Small intestine (tissue), 7 donors: ENCODE results near the gene RAC2. TPM values are rescaled to one million over a fixed set of nuclear protein-coding genes. Genes with fewer than 3 reads are reported as not detected.

ENCODE experiments used
- DNase-seq, 2 donors: peaks; one replicate each; pipeline versions ENCODE4 v3.0.0 to v3.0.0-alpha.2; 2013
- FAIRE-seq: peaks from 2 replicates; lab custom pipeline; 2012; peaks lifted over from hg19 to GRCh38; lab: Jason Lieb, UNC
- H3K27ac ChIP-seq, 3 donors: one replicate each; pipeline ENCODE4 v1.5.1; 2013; ENCODE audit warnings: low read length in 2 of 3, mild to moderate bottlenecking in 2 of 3, control low read depth in 1 of 3, inconsistent platforms in 1 of 3, low read depth in 1 of 3, moderate library complexity in 1 of 3
- H3K27me3 ChIP-seq, 3 donors: one replicate each; pipeline ENCODE4 v1.6.1; 2013; ENCODE audit warnings: low read length in 3 of 3, inconsistent platforms in 1 of 3; ENCODE audit not compliant: control insufficient read depth in 3 of 3, insufficient read depth in 3 of 3
- H3K36me3 ChIP-seq, 3 donors: one replicate each; pipeline ENCODE4 v1.6.1; 2013; ENCODE audit warnings: low read length in 3 of 3, inconsistent platforms in 1 of 3, low read depth in 1 of 3, mild to moderate bottlenecking in 1 of 3, moderate library complexity in 1 of 3; ENCODE audit not compliant: control insufficient read depth in 3 of 3, insufficient read depth in 2 of 3
- H3K4me1 ChIP-seq, 3 donors: one replicate each; pipeline ENCODE4 v1.6.1; 2013; ENCODE audit warnings: low read length in 2 of 3, inconsistent platforms in 1 of 3, low read depth in 1 of 3, mild to moderate bottlenecking in 1 of 3, moderate library complexity in 1 of 3; ENCODE audit not compliant: control insufficient read depth in 3 of 3, insufficient read depth in 2 of 3
- H3K4me3 ChIP-seq, 3 donors: one replicate each; pipeline ENCODE4 v1.5.1; 2013; ENCODE audit warnings: low read length in 3 of 3, control low read depth in 1 of 3, inconsistent platforms in 1 of 3, low read depth in 1 of 3, mild to moderate bottlenecking in 1 of 3, moderate library complexity in 1 of 3
- H3K9me3 ChIP-seq, 2 donors: one replicate each; pipeline ENCODE4 v1.6.1; 2013; ENCODE audit warnings: low read depth in 1 of 2, low read length in 1 of 2; ENCODE audit not compliant: control insufficient read depth in 2 of 2, insufficient read depth in 1 of 2
- WGBS, 3 donors: extraction: QIAGEN DNeasy Blood & Tissue Kit; methylation state at CpG; one replicate each; pipeline ENCODE4 v1.1.7; 2013; 5-methylcytosine and 5-hydroxymethylcytosine counted together
- polyA plus RNA-seq, 4 donors: library from polyadenylated mRNA; stranded (reverse) in 3 of 4; unstranded in 1 of 4; fragments of 200-250 nt in 3 of 4; fragments of 120-200 nt in 1 of 4; gene quantifications; one replicate each; pipeline versions ENCODE4 v1.2.1 to v1.2.3, GENCODE V29; 2013
- donor health status: healthy with polysubstance abuse.
- donor health status: control.
- donor health status: control.
- donor health status: Bipolar disorder and iron deficiency.
- donor health status: healthy.

The RAC2 gene
- polyA plus RNA-seq, 4 donors = 12.1 to 41.1 (median 24.8) TPM

GRCh38 chr22:37211866-37212173, 32.2 kb downstream of the RAC2 start:
- FAIRE-seq = no peak
- no peak overlapping the region for H3K27ac ChIP-seq
- no peaks in the 10 kb centered on the region for H3K9me3 ChIP-seq
- no peak overlapping the region for H3K4me3 ChIP-seq
- peaks cover 0 to 34% (median 0%) of the 10 kb centered on the region in 3 donors for H3K4me1 ChIP-seq
- DNase-seq = no peak
- no peaks in the 10 kb centered on the region for H3K36me3 ChIP-seq
- 55 to 79% (median 71%) methylated on average over 4 to 6 of the region's 6 CpGs for WGBS, 3 donors
- H3K27me3 ChIP-seq = no peaks in the 10 kb centered on the region

- no peaks in the 10 kb centered on the region for H3K36me3 ChIP-seq
- no peak for DNase-seq
- WGBS, 3 donors = 71 to 79% (median 75%) methylated on average over 24 of the region's 24 CpGs
Observed at GRCh38 chr22:37211075-37211865, 32.8 kb downstream of the RAC2 start.

GRCh38 chr22:37210041-37210803, 33.8 kb downstream of the RAC2 start:
- H3K9me3 ChIP-seq = no peaks in the 10 kb centered on the region
- FAIRE-seq (no peak), DNase-seq (no peak)
- H3K4me1 ChIP-seq = peaks cover 0 to 34% (median 0%) of the 10 kb centered on the region in 3 donors
- H3K4me3 ChIP-seq = no peak overlapping the region
- no peak overlapping the region for H3K27ac ChIP-seq
- no peaks in the 10 kb centered on the region for H3K27me3 ChIP-seq
- no peaks in the 10 kb centered on the region for H3K36me3 ChIP-seq
- WGBS, 3 donors = 53 to 76% (median 69%) methylated on average over 15 of the region's 15 CpGs

More at GRCh38 chr22:37211075-37211865, 32.8 kb downstream of the RAC2 start:
- Histone ChIP-seq H3K27ac (no peak overlapping the region), H3K4me3 (no peak overlapping the region), H3K4me1 (peaks cover 0 to 34% (median 0%) of the 10 kb centered on the region in 3 donors), H3K27me3 (no peaks in the 10 kb centered on the region), H3K9me3 (no peaks in the 10 kb centered on the region)
- FAIRE-seq = no peak

- H3K9me3 ChIP-seq = no peaks in the 10 kb centered on the region
- no peak for DNase-seq
- no peaks in the 10 kb centered on the region for H3K27me3 ChIP-seq
Observed at GRCh38 chr22:37209140-37209845, 34.8 kb downstream of the RAC2 start.

GRCh38 chr22:37208401-37209139, 35.5 kb downstream of the RAC2 start:
- Histone ChIP-seq H3K4me3 (no peak overlapping the region), H3K27ac (no peak overlapping the region), H3K27me3 (no peaks in the 10 kb centered on the region), H3K9me3 (no peaks in the 10 kb centered on the region), H3K4me1 (peaks cover 0 to 31% (median 0%) of the 10 kb centered on the region in 3 donors), H3K36me3 (no peaks in the 10 kb centered on the region)
- no peak for DNase-seq
- FAIRE-seq = no peak
- WGBS, 3 donors = 66 to 76% (median 75%) methylated on average over 7 of the region's 7 CpGs

More at GRCh38 chr22:37209140-37209845, 34.8 kb downstream of the RAC2 start:
- WGBS, 3 donors = 76 to 81% (median 78%) methylated on average over 9 of the region's 9 CpGs
- Histone ChIP-seq H3K4me1 (peaks cover 0 to 34% (median 0%) of the 10 kb centered on the region in 3 donors), H3K36me3 (no peaks in the 10 kb centered on the region), H3K27ac (no peak overlapping the region), H3K4me3 (no peak overlapping the region)
- FAIRE-seq = no peak

- Histone ChIP-seq H3K9me3 (no peaks in the 10 kb centered on the region), H3K27ac (no peak overlapping the region), H3K4me1 (peaks cover 0 to 31% (median 0%) of the 10 kb centered on the region in 3 donors), H3K36me3 (no peaks in the 10 kb centered on the region), H3K27me3 (no peaks in the 10 kb centered on the region), H3K4me3 (no peak overlapping the region)
- DNase-seq (no peak), FAIRE-seq (no peak)
- WGBS, 3 donors = 66 to 78% (median 69%) methylated on average over 7 of the region's 7 CpGs
Observed at GRCh38 chr22:37207981-37208380, 36.1 kb downstream of the RAC2 start.

- no peaks in the 10 kb centered on the region for H3K36me3 ChIP-seq
- DNase-seq (no peak), FAIRE-seq (no peak)
- no peaks in the 10 kb centered on the region for H3K27me3 ChIP-seq
- no peak overlapping the region for H3K27ac ChIP-seq
- 90 to 91% (median 91%) methylated on average over 63 to 71 of the region's 71 CpGs for WGBS, 3 donors
- H3K4me1 ChIP-seq = peaks cover 0 to 24% (median 0%) of the 10 kb centered on the region in 3 donors
- H3K4me3 ChIP-seq = no peak overlapping the region
- H3K9me3 ChIP-seq = no peaks in the 10 kb centered on the region
Observed at GRCh38 chr22:37206841-37207821, 36.9 kb downstream of the RAC2 start.
